Upper lobe of left lung (tissue), 4 donors: ENCODE measurements around the gene SENP7.
"Not testable (repeated sequence)": the region's sequence is repeated elsewhere in the genome, so short reads cannot be mapped to it uniquely, and the experiment has no call there.

ENCODE experiments used
- CTCF ChIP-seq, 6 experiments: fragments of 450-650 bp in 4 of 6; fragments of 200-600 bp in 2 of 6; sonication (generic) in 2 of 6; IDR thresholded peaks; one replicate each; pipeline ENCODE4 v1.5.1; 2016 to 2019; ENCODE audit warnings: antibody characterized with exemption in 6 of 6
- POLR2A ChIP-seq, 4 donors: fragments of 450-650 bp; IDR thresholded peaks; one replicate each; pipeline ENCODE4 v1.5.1; 2016 to 2017; ENCODE audit warnings: antibody characterized with exemption in 4 of 4, mild to moderate bottlenecking in 2 of 4
- POLR2AphosphoS5 ChIP-seq, 2 donors: sonication (generic); formaldehyde crosslinking; IDR thresholded peaks; one replicate each; pipeline ENCODE4 v1.5.1; 2017; ENCODE audit warnings: antibody characterized with exemption in 2 of 2

- TF ChIP-seq POLR2A, CTCF, POLR2AphosphoS5 (IDR thresholded peaks at IDR 0.05): not testable (repeated sequence)
Observed at GRCh38 chr3:101536955-101537354, 23.9 kb upstream of the SENP7 start.
